HepG2 (cell line): ENCODE data around the gene RRP36. TPM values are rescaled to one million over a fixed set of nuclear protein-coding genes. Genes with fewer than 3 reads are reported as not detected.

ENCODE experiments used
- CREBL2 ChIP-seq: sonication (generic); formaldehyde crosslinking; IDR thresholded peaks from 2 replicates; pipeline ENCODE4 v1.8.1; 2023; ENCODE audit warnings: missing genetic modification reagents, mild to moderate bottlenecking, borderline replicate concordance
- DNMT3B ChIP-seq: conservative IDR thresholded peaks from 2 replicates; pipeline ENCODE4 v1.6.1; 2016; ENCODE audit warnings: missing biosample characterization, control low read depth
- DZIP1 ChIP-seq: sonication (generic); formaldehyde crosslinking; IDR thresholded peaks from 2 replicates; pipeline ENCODE4 v1.5.0; 2020; ENCODE audit warnings: mild to moderate bottlenecking, missing genetic modification reagents
- FOXA3 ChIP-seq: IDR thresholded peaks from 2 replicates; pipeline ENCODE4 v1.6.1; 2016; ENCODE audit warnings: missing genetic modification reagents, missing compliant biosample characterization
- HIVEP1 ChIP-seq: sonication (generic); formaldehyde crosslinking; IDR thresholded peaks from 2 replicates; pipeline ENCODE4 v1.4.0; 2020; ENCODE audit warnings: mild to moderate bottlenecking, missing genetic modification reagents
- HNRNPL ChIP-seq: fragments of 200-400 bp; formaldehyde crosslinking; IDR thresholded peaks from 2 replicates; pipeline ENCODE4 v1.6.1; 2017; ENCODE audit warnings: mild to moderate bottlenecking, low read depth, low read length
- ISL2 ChIP-seq: sonication (generic); formaldehyde crosslinking; IDR thresholded peaks from 2 replicates; pipeline ENCODE4 v1.5.0; 2020; ENCODE audit warnings: missing genetic modification reagents
- MED1 ChIP-seq: sonication (generic); formaldehyde crosslinking; IDR thresholded peaks from 2 replicates; pipeline ENCODE4 v1.4.0; 2020; ENCODE audit warnings: missing genetic modification reagents
- MTERF4 ChIP-seq: sonication (generic); formaldehyde crosslinking; IDR thresholded peaks from 2 replicates; pipeline ENCODE4 v1.8.0; 2023; ENCODE audit warnings: mild to moderate bottlenecking, missing genetic modification reagents
- NCOA1 ChIP-seq: sonication (generic); formaldehyde crosslinking; IDR thresholded peaks from 2 replicates; pipeline ENCODE4 v1.9.0; 2021; ENCODE audit warnings: missing genetic modification reagents
- PHF8 ChIP-seq: sonication (generic); formaldehyde crosslinking; IDR thresholded peaks from 2 replicates; pipeline ENCODE4 v1.5.0; 2020; ENCODE audit warnings: missing genetic modification reagents
- POLR2A ChIP-seq, 2 experiments: IDR thresholded peaks; 2 replicates each; pipeline ENCODE4 v1.6.1; 2011; ENCODE audit warnings: low read depth in 2 of 2, low read length in 2 of 2, mild to moderate bottlenecking in 1 of 2, moderate library complexity in 1 of 2; ENCODE audit not compliant: insufficient read depth in 1 of 2
- RNF2 ChIP-seq: fragments of 450-650 bp; conservative IDR thresholded peaks from 2 replicates; pipeline ENCODE4 v1.6.1; 2016; ENCODE audit warnings: low read depth
- SMAD1 ChIP-seq: sonication (generic); formaldehyde crosslinking; IDR thresholded peaks from 2 replicates; pipeline ENCODE4 v1.4.0; 2020; ENCODE audit warnings: missing genetic modification reagents, low read depth, mild to moderate bottlenecking, borderline replicate concordance
- SMAD3 ChIP-seq: sonication (generic); formaldehyde crosslinking; IDR thresholded peaks from 2 replicates; pipeline ENCODE4 v1.4.0; 2020; ENCODE audit warnings: missing genetic modification reagents
- SRY ChIP-seq: sonication (generic); formaldehyde crosslinking; IDR thresholded peaks from 2 replicates; pipeline ENCODE4 v1.8.0; 2022; ENCODE audit warnings: mild to moderate bottlenecking, missing genetic modification reagents
- TSC22D2 ChIP-seq: sonication (generic); formaldehyde crosslinking; IDR thresholded peaks from 2 replicates; pipeline ENCODE4 v1.5.1; 2020; ENCODE audit warnings: missing genetic modification reagents, mild to moderate bottlenecking, borderline replicate concordance
- YEATS4 ChIP-seq: sonication (generic); formaldehyde crosslinking; IDR thresholded peaks from 2 replicates; pipeline ENCODE4 v1.4.0; 2020; ENCODE audit warnings: missing genetic modification reagents, borderline replicate concordance
- ZNF256 ChIP-seq: sonication (generic); formaldehyde crosslinking; conservative IDR thresholded peaks from 2 replicates; pipeline ENCODE4 v1.4.0; 2020; ENCODE audit warnings: missing genetic modification reagents
- ZNF556 ChIP-seq: sonication (generic); formaldehyde crosslinking; IDR thresholded peaks from 2 replicates; pipeline ENCODE4 v1.4.0; 2020; ENCODE audit warnings: mild to moderate bottlenecking, missing genetic modification reagents, borderline replicate concordance
- ZNF562 ChIP-seq: sonication (generic); formaldehyde crosslinking; IDR thresholded peaks from 2 replicates; pipeline ENCODE4 v1.8.0; 2022; ENCODE audit warnings: missing genetic modification reagents, borderline replicate concordance
- ZNF569 ChIP-seq: sonication (generic); formaldehyde crosslinking; IDR thresholded peaks from 2 replicates; pipeline ENCODE4 v1.5.0; 2020; ENCODE audit warnings: mild to moderate bottlenecking, missing genetic modification reagents, moderate library complexity, borderline replicate concordance
- ZNF740 ChIP-seq: sonication (generic); formaldehyde crosslinking; IDR thresholded peaks from 2 replicates; pipeline ENCODE4 v1.4.0; 2020; ENCODE audit warnings: missing genetic modification reagents
- ZNF780A ChIP-seq: sonication (generic); formaldehyde crosslinking; IDR thresholded peaks from 2 replicates; pipeline ENCODE4 v1.8.0; 2022; ENCODE audit warnings: mild to moderate bottlenecking, missing genetic modification reagents, moderate library complexity
- polyA plus RNA-seq, 8 experiments: library from polyadenylated mRNA; depleted of rRNA in 3 of 8; stranded (reverse) in 7 of 8; unstranded in 1 of 8; fragments of >200 nt; fragmentation: Illumina TruSeq in 4 of 8; extraction: Trizol in 4 of 8; gene quantifications; 2 replicates each; pipeline versions ENCODE4 v1.2.1 to v1.2.3, GENCODE V29; 2011 to 2016; ENCODE audit warnings: low read depth in 4 of 8, missing spikeins in 1 of 8, mixed read lengths in 1 of 8; ENCODE audit not compliant: insufficient read depth in 1 of 8
- total RNA-seq, 5 experiments: library from RNA; depleted of rRNA; stranded (reverse); fragments of >200 nt; fragmentation: Illumina TruSeq; extraction: Trizol; gene quantifications; 2 replicates each; pipeline ENCODE4 v1.2.3, GENCODE V29; 2016; ENCODE audit warnings: low read depth in 1 of 5
- TF ChIP-seq, protein P1 (sequence below): sonication (generic); formaldehyde crosslinking; IDR thresholded peaks from 2 replicates; pipeline ENCODE4 v1.5.0; 2020; ENCODE audit warnings: missing genetic modification reagents

Gene RRP36
- total and polyA plus RNA-seq, 2 of the 13 experiments (the other 11 are each of a cell fraction or from before 2014, with no cell fraction given) = 29.5 to 144 TPM

- TF ChIP-seq ZNF556 (no peak; the same call in 1 of the 2 replicates), CREBL2 (CRISPR knock-in tag) (peak; percentile 34; the same call in 1 of the 2 replicates), DNMT3B (no peak; the same call in 1 of the 2 replicates), PHF8 (CRISPR knock-in tag) (peak; percentile 85), POLR2A (IDR thresholded peaks at IDR 0.05; ENCODE audit: insufficient read depth in 1 of 2, low read depth in 2 of 2, low read length in 2 of 2) (peak in 1 of 2 experiments; percentile 93; a peak in 2 of 4 replicates), FOXA3 (peak; percentile 67), SRY (CRISPR knock-in tag) (peak; percentile 51; the same call in 1 of the 2 replicates), TSC22D2 (CRISPR knock-in tag) (0 out of 2 replicates have a peak, but pooled peaks have one; percentile 34), ZNF780A (no peak), MED1 (CRISPR knock-in tag) (0 out of 2 replicates have a peak, but pooled peaks have one; percentile 15), HNRNPL (peak; percentile 47), ZNF569 (CRISPR knock-in tag) (no peak), MTERF4 (CRISPR knock-in tag) (no peak), SMAD3 (CRISPR knock-in tag) (peak; percentile 47), HIVEP1 (no peak; the same call in 1 of the 2 replicates), RNF2 (no peak), ZNF740 (no peak), ZNF562 (no peak), YEATS4 (CRISPR knock-in tag) (peak; percentile 34; the same call in 1 of the 2 replicates), DZIP1 (peak; percentile 92), SMAD1 (CRISPR knock-in tag) (no peak), ISL2 (CRISPR knock-in tag) (peak; percentile 48; the same call in 1 of the 2 replicates), NCOA1 (CRISPR knock-in tag) (0 out of 2 replicates have a peak, but pooled peaks have one; percentile 32), ZNF256 (no peak)
- TF ChIP-seq, protein P1, sequence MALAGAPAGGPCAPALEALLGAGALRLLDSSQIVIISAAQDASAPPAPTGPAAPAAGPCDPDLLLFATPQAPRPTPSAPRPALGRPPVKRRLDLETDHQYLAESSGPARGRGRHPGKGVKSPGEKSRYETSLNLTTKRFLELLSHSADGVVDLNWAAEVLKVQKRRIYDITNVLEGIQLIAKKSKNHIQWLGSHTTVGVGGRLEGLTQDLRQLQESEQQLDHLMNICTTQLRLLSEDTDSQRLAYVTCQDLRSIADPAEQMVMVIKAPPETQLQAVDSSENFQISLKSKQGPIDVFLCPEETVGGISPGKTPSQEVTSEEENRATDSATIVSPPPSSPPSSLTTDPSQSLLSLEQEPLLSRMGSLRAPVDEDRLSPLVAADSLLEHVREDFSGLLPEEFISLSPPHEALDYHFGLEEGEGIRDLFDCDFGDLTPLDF = no peak
These were observed 38.0 kb downstream of the RRP36 start, which contains the start of the genes KLC4 and MRPL2 (continued) for GRCh38 chr6:43059168-43060033.
